HG03460 (cell line): ENCODE data around the gene NSMCE1.
"Not testable (repeated sequence)": the region's sequence is repeated elsewhere in the genome, so short reads cannot be mapped to it uniquely, and the experiment has no call there.

Experiments used
- ATAC-seq: cut with Tn5 transposase; IDR thresholded peaks from one replicate; pipeline ENCODE4 v1.9.1; 2021; ENCODE audit not compliant: unreplicated experiment

NSMCE1 gene

GRCh38 chr16:27303256-27304100, 34.9 kb upstream of the NSMCE1 start:
- ATAC-seq = no peak

GRCh38 chr16:27302126-27302525, 33.6 kb upstream of the NSMCE1 start:
- no peak for ATAC-seq

GRCh38 chr16:27301236-27301861, 32.8 kb upstream of the NSMCE1 start:
- no peak for ATAC-seq

- ATAC-seq = no peak
Observed at GRCh38 chr16:27298132-27298531, 29.6 kb upstream of the NSMCE1 start.

- no peak for ATAC-seq
Observed at GRCh38 chr16:27293343-27293742, 24.8 kb upstream of the NSMCE1 start.

GRCh38 chr16:27291722-27292240, 23.2 kb upstream of the NSMCE1 start:
- ATAC-seq = no peak

- ATAC-seq = no peak
Observed at GRCh38 chr16:27291106-27291505, 22.5 kb upstream of the NSMCE1 start.

- no peak for ATAC-seq
Observed at GRCh38 chr16:27290562-27290961, 22.0 kb upstream of the NSMCE1 start.

GRCh38 chr16:27289669-27290068, 21.1 kb upstream of the NSMCE1 start:
- no peak for ATAC-seq

GRCh38 chr16:27288313-27288712, 19.7 kb upstream of the NSMCE1 start:
- ATAC-seq = not testable (repeated sequence)

- no peak for ATAC-seq
Observed at GRCh38 chr16:27287887-27288286, 19.3 kb upstream of the NSMCE1 start.

- ATAC-seq = no peak
Observed at GRCh38 chr16:27287051-27287811, 18.7 kb upstream of the NSMCE1 start.

- ATAC-seq = no peak
Observed at GRCh38 chr16:27286451-27286850, 17.9 kb upstream of the NSMCE1 start.

- ATAC-seq = no peak
Observed at GRCh38 chr16:27285676-27286196, 17.2 kb upstream of the NSMCE1 start.

- no peak for ATAC-seq
Observed at GRCh38 chr16:27284865-27285675, 16.5 kb upstream of the NSMCE1 start.

- ATAC-seq = no peak
Observed at GRCh38 chr16:27281243-27281642, 12.7 kb upstream of the NSMCE1 start.

GRCh38 chr16:27275394-27275793, 6.8 kb upstream of the NSMCE1 start:
- ATAC-seq = no peak

GRCh38 chr16:27274424-27274874, 5.9 kb upstream of the NSMCE1 start:
- ATAC-seq = not testable (repeated sequence)

- no peak for ATAC-seq
Observed at GRCh38 chr16:27273670-27274423, 5.3 kb upstream of the NSMCE1 start.

- ATAC-seq = no peak
Observed at GRCh38 chr16:27273330-27273669, 4.7 kb upstream of the NSMCE1 start.
